ENCODE data around the gene IL16. TPM values are rescaled to one million over a fixed set of nuclear protein-coding genes. Genes with fewer than 3 reads are reported as not detected.

Gene IL16
- total and polyA plus RNA-seq, 9 of the 15 experiments (the other 6 are each of a cell fraction or from before 2014, with no cell fraction given) = 1.4 to 18.8 (median 10.6) TPM

DNA sequence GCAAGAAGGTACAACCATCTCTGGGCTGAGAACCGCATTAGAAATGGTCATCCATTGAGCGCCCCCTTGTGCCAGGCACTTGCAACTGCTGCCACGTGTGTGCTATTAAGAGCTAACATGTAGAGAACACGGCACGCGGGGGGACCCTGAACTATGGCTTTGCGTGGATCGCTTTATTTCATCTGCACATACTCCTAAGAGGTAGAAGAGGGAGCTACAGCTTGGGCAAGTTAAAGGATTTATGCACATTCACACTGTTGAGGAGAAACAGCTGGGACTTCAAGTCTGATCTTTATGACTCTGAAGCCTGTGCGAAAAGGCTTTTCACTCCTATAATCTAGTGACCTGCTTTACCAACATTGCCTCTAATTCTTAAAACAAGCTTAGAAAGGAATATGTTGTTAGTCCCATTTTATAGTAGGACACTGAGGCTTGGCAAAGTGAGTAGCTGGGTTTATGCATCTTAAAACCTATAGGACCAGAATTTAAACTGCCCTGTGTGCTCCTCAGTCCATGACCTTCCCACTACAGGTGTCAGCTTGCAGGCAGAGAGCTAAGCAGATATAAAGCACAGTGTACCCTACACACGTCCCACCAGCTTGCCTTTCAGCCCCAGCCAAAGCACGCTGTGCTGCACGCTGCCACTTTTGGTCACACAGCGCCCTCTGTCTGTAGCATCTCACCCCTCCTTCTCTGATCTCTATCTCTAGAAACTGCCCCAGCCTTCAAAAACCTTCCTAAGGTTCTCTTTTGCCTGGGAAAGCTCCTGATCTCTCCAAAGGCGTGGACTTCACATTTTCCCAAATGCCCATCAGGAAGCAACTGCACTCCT lies 69.5 kb downstream of the IL16 start (continued):
- TF ChIP-seq, protein P1, sequence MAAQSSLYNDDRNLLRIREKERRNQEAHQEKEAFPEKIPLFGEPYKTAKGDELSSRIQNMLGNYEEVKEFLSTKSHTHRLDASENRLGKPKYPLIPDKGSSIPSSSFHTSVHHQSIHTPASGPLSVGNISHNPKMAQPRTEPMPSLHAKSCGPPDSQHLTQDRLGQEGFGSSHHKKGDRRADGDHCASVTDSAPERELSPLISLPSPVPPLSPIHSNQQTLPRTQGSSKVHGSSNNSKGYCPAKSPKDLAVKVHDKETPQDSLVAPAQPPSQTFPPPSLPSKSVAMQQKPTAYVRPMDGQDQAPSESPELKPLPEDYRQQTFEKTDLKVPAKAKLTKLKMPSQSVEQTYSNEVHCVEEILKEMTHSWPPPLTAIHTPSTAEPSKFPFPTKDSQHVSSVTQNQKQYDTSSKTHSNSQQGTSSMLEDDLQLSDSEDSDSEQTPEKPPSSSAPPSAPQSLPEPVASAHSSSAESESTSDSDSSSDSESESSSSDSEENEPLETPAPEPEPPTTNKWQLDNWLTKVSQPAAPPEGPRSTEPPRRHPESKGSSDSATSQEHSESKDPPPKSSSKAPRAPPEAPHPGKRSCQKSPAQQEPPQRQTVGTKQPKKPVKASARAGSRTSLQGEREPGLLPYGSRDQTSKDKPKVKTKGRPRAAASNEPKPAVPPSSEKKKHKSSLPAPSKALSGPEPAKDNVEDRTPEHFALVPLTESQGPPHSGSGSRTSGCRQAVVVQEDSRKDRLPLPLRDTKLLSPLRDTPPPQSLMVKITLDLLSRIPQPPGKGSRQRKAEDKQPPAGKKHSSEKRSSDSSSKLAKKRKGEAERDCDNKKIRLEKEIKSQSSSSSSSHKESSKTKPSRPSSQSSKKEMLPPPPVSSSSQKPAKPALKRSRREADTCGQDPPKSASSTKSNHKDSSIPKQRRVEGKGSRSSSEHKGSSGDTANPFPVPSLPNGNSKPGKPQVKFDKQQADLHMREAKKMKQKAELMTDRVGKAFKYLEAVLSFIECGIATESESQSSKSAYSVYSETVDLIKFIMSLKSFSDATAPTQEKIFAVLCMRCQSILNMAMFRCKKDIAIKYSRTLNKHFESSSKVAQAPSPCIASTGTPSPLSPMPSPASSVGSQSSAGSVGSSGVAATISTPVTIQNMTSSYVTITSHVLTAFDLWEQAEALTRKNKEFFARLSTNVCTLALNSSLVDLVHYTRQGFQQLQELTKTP (IDR thresholded peaks at IDR 0.05; ENCODE audit: low read depth in 1 of 2, partially characterized antibody in 2 of 2) = no peak
- no peak for TF ChIP-seq KLF10 (CRISPR knock-in tag; IDR thresholded peaks at IDR 0.05)
- TF ChIP-seq POLR2AphosphoS2 (IDR thresholded peaks at IDR 0.05; ENCODE audit: low read length) = no peak
- TF ChIP-seq, protein P2, sequence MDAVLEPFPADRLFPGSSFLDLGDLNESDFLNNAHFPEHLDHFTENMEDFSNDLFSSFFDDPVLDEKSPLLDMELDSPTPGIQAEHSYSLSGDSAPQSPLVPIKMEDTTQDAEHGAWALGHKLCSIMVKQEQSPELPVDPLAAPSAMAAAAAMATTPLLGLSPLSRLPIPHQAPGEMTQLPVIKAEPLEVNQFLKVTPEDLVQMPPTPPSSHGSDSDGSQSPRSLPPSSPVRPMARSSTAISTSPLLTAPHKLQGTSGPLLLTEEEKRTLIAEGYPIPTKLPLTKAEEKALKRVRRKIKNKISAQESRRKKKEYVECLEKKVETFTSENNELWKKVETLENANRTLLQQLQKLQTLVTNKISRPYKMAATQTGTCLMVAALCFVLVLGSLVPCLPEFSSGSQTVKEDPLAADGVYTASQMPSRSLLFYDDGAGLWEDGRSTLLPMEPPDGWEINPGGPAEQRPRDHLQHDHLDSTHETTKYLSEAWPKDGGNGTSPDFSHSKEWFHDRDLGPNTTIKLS (IDR thresholded peaks at IDR 0.05; ENCODE audit: borderline replicate concordance, low read depth) = peak; percentile 78; the same call in 1 of the 2 replicates
- no peak for TF ChIP-seq GTF2A2 (tag; IDR thresholded peaks at IDR 0.05)
- no peak for TF ChIP-seq CREB1 (IDR thresholded peaks at IDR 0.05)
- TF ChIP-seq CREB1 (CRISPR knock-in tag; IDR thresholded peaks at IDR 0.05) = 0 out of 2 replicates have a peak, but pooled peaks have one; percentile 31
- TF ChIP-seq IRF2 (CRISPR knock-in tag; IDR thresholded peaks at IDR 0.05) = no peak
- no peak for TF ChIP-seq ZNF24 (IDR thresholded peaks at IDR 0.05)
- TF ChIP-seq NUFIP1 (IDR thresholded peaks at IDR 0.05; ENCODE audit: partially characterized antibody) = no peak
- peak; percentile 70 for TF ChIP-seq CREM (IDR thresholded peaks at IDR 0.05; ENCODE audit: low read depth)
- TF ChIP-seq MAFK (IDR thresholded peaks at IDR 0.05; ENCODE audit: low read length) = no peak
